SU-DHL-6 (cell line): Measurements from ENCODE around the gene ACSL6.

ENCODE experiments used
- H2AFZ ChIP-seq: fragments of 200-600 bp; sonication (generic); 2 replicates; pipeline ENCODE4 v1.6.1; 2014; ENCODE audit warnings: low read depth, mild to moderate bottlenecking, moderate library complexity, mixed read lengths, antibody characterized with exemption, low read length; ENCODE audit not compliant: severe bottlenecking
- H3F3A ChIP-seq: fragments of 200-600 bp; shearing (Covaris generic); 2 replicates; pipeline ENCODE4 v1.6.0; 2016; ENCODE audit warnings: antibody characterized with exemption, mild to moderate bottlenecking; ENCODE audit not compliant: insufficient read depth
- H3K27ac ChIP-seq: fragments of 200-600 bp; sonication (generic); 2 replicates; pipeline ENCODE4 v1.5.1; 2016; ENCODE audit warnings: low read depth, mild to moderate bottlenecking, low read length, moderate library complexity, mixed read lengths
- H3K27me3 ChIP-seq: fragments of 200-600 bp; sonication (generic), shearing (Covaris generic); 2 replicates; pipeline ENCODE4 v1.6.0; 2014; ENCODE audit warnings: mild to moderate bottlenecking, low read length
- H3K36me3 ChIP-seq: fragments of 200-600 bp; sonication (generic); 2 replicates; pipeline ENCODE4 v1.6.1; 2014; ENCODE audit warnings: mild to moderate bottlenecking, low read length, mixed read lengths
- H3K4me2 ChIP-seq: fragments of 300-600, 200-600 bp; shearing (Covaris generic), sonication (generic); 2 replicates; pipeline ENCODE4 v1.6.0; 2014; ENCODE audit warnings: low read length, low read depth, mild to moderate bottlenecking; ENCODE audit not compliant: poor library complexity, severe bottlenecking
- H3K4me3 ChIP-seq: fragments of 200-600 bp; sonication (generic); 2 replicates; pipeline ENCODE4 v1.5.1; 2014; ENCODE audit warnings: antibody characterized with exemption, low read length, mild to moderate bottlenecking, mixed read lengths; ENCODE audit not compliant: insufficient read depth, poor library complexity, severe bottlenecking
- H3K79me2 ChIP-seq: fragments of 200-600 bp; sonication (generic); 2 replicates; pipeline ENCODE4 v1.6.1; 2014; ENCODE audit warnings: mild to moderate bottlenecking, low read length, moderate library complexity; ENCODE audit not compliant: insufficient read depth
- H3K9ac ChIP-seq: fragments of 200-600 bp; sonication (generic); 2 replicates; pipeline ENCODE4 v1.7.0; 2014; ENCODE audit warnings: mild to moderate bottlenecking, low read length
- H3K9me2 ChIP-seq: fragments of 200-600 bp; sonication (generic); replicated peaks from 2 replicates; pipeline ENCODE4 v1.6.1; 2014; ENCODE audit warnings: low read length; ENCODE audit not compliant: insufficient read depth
- H3K9me3 ChIP-seq: fragments of 200-600 bp; sonication (generic); 2 replicates; pipeline ENCODE4 v1.6.1; 2014; ENCODE audit warnings: low read length, mixed read lengths; ENCODE audit not compliant: insufficient read depth
- H4K20me1 ChIP-seq: fragments of 200-600 bp; sonication (generic); 2 replicates; pipeline ENCODE4 v1.6.1; 2014; ENCODE audit warnings: low read depth, mild to moderate bottlenecking, antibody characterized with exemption, low read length, moderate library complexity, mixed read lengths
- EZH2phosphoT487 ChIP-seq: fragments of 200-600 bp; sonication (generic), shearing (Covaris generic); conservative IDR thresholded peaks from 2 replicates; pipeline ENCODE4 v1.6.1; 2018; ENCODE audit warnings: mild to moderate bottlenecking, antibody characterized with exemption, low read length, moderate library complexity, mixed read lengths
- TF ChIP-seq, protein P1 (sequence below): fragments of 200-600 bp; sonication (generic); IDR thresholded peaks from one replicate; pipeline ENCODE4 v1.5.1; 2017; ENCODE audit warnings: antibody characterized with exemption, mild to moderate bottlenecking, low read length, moderate library complexity; ENCODE audit not compliant: insufficient read depth, poor library complexity, severe bottlenecking

ACSL6 gene

DNA sequence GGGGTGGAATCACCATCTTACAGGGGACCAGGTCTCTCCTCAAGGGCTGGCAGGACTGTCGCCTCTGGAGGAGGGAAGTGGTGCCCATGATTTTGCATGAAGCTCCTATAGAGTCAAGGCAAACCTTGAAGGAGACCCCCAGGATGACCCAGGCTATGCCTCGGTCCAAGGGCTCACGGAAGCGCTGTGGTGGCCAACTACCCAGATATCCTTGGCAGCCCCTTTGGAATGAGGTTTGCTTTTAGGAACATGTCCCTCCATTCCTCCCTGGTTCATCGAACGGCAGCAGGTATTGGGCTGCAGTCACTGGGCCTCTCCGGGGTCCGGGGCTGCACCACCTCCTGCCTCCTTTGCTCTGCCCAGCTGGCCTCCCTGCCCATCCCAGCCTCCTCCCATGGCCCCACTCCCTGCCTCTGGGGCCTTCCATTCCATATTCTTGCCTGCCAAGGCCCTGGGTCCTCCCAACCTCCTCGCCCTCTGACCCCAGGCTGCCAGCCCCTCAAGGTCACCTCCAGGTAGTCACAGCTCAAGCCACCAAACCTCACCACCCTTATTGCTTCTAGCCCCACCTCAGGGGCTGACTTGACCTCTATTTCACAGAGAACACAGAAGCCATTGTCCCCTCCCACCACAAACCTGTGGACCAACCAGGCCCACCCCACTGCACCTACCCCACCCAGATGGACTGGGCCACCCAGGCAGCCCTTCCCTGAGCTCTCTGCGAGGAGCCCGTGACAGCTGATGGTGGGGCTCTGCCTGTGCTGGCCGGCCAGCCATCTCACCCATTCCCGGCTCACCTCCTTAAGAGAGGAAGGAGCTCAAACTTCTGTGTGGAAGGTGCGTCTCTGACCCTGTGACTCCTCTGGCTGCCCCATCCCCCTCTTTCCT is 45.4 kb upstream of the ACSL6 start:
- Histone ChIP-seq H3K27me3 (no peaks in the 10 kb centered on the region), H3K36me3 (no peaks in the 10 kb centered on the region), H3K27ac (no peak overlapping the region), H3K4me2 (no peak overlapping the region), H3K9ac (no peak overlapping the region), H3K79me2 (no peaks in the 10 kb centered on the region), H3K4me3 (no peak overlapping the region), H3K9me3 (no peaks in the 10 kb centered on the region), H3F3A (no peaks in the 10 kb centered on the region), H4K20me1 (no peaks in the 10 kb centered on the region), H2AFZ (no peak overlapping the region), H3K9me2 (no peaks in the 10 kb centered on the region)
- no peak for TF ChIP-seq EZH2phosphoT487

DNA sequence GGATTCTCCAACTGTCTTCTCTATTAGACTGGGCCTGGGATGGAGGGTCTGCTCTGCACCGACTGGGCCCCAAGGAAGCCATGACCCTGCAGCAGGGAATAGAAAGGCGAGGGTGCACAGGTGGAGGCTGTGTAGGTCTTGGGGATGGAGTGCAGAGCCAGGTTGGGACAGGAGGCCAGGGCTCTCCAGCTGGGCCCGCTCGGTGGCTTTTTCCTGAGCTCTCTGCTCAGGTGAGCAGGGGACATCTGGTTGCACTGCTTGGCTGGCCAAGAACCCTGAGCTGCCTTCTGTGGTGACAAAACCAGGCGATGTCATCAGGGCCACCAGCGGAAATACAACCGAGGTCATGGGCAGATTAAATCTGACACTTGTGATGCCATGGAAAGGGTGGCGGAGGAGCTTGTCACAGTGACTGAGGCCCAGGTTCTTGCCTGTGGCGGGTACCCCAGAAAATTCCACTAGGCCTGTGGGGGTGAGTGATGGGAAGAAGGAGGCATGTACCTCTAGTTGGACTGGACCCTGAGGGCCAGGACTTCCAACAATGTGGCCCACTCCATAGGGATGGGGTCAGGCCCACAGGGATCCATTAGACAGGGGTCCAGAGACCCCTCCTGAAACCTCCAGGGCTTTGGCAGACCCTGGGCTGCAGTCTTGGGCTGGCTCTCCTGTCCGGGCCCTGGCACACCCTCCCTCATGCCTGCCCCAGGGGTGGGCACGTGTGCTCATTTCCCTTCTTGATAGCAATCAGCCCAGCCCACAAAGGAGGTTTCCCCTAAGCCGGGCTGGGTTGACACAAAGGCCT is 44.6 kb upstream of the ACSL6 start:
- no peaks in the 10 kb centered on the region for H3K9me3 ChIP-seq
- H3F3A ChIP-seq: no peaks in the 10 kb centered on the region
- H3K9ac ChIP-seq: no peak overlapping the region
- no peaks in the 10 kb centered on the region for H3K9me2 ChIP-seq
- no peak overlapping the region for H3K27ac ChIP-seq
- no peak overlapping the region for H3K4me3 ChIP-seq
- H3K27me3 ChIP-seq: no peaks in the 10 kb centered on the region
- H3K79me2 ChIP-seq: no peaks in the 10 kb centered on the region
- TF ChIP-seq, protein P1, sequence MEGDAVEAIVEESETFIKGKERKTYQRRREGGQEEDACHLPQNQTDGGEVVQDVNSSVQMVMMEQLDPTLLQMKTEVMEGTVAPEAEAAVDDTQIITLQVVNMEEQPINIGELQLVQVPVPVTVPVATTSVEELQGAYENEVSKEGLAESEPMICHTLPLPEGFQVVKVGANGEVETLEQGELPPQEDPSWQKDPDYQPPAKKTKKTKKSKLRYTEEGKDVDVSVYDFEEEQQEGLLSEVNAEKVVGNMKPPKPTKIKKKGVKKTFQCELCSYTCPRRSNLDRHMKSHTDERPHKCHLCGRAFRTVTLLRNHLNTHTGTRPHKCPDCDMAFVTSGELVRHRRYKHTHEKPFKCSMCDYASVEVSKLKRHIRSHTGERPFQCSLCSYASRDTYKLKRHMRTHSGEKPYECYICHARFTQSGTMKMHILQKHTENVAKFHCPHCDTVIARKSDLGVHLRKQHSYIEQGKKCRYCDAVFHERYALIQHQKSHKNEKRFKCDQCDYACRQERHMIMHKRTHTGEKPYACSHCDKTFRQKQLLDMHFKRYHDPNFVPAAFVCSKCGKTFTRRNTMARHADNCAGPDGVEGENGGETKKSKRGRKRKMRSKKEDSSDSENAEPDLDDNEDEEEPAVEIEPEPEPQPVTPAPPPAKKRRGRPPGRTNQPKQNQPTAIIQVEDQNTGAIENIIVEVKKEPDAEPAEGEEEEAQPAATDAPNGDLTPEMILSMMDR: no peak
- no peak for TF ChIP-seq EZH2phosphoT487
- no peaks in the 10 kb centered on the region for H4K20me1 ChIP-seq
- no peaks in the 10 kb centered on the region for H3K36me3 ChIP-seq
- no peak overlapping the region for H3K4me2 ChIP-seq
- H2AFZ ChIP-seq: no peak overlapping the region

DNA sequence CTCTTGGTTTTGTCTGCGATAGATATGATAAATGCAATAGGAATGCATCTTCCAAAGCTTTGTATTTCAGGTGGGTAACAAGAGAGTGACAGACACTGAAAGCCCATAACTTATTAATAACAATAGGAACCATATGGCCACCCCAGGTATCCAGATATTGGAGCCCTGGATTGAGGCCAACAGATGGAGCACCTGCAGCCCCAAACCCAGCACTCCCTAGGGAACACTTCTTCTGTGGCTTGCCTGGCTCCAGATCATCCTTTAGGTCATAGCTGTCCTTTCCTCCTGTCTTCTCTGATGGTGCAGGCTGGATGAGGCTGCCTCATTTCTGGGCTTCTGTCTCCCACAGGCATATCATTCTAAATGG is 44.0 kb upstream of the ACSL6 start:
- no peak for TF ChIP-seq EZH2phosphoT487
- TF ChIP-seq, protein P1: no peak
- no peak overlapping the region for H3K4me2 ChIP-seq

More for the DNA sequence above, 44.0 kb upstream of the ACSL6 start:
- Histone ChIP-seq H3K9me2 (no peaks in the 10 kb centered on the region), H3K4me3 (no peak overlapping the region), H3K36me3 (no peaks in the 10 kb centered on the region), H3F3A (no peaks in the 10 kb centered on the region), H3K27ac (no peak overlapping the region), H3K79me2 (no peaks in the 10 kb centered on the region), H2AFZ (no peak overlapping the region), H3K27me3 (no peaks in the 10 kb centered on the region), H4K20me1 (no peaks in the 10 kb centered on the region), H3K9ac (no peak overlapping the region), H3K9me3 (no peaks in the 10 kb centered on the region)
